ENCODE results near the gene FAM240B. TPM values are rescaled to one million over a fixed set of nuclear protein-coding genes. Genes with fewer than 3 reads are reported as not detected.

Gene FAM240B
- total and polyA plus RNA-seq, 9 of the 15 experiments (the other 6 are each of a cell fraction or from before 2014, with no cell fraction given), result not detected

GRCh38 chr9:38682713-38683112 lies 37.2 kb downstream of the FAM240B start (continued):
- TF ChIP-seq E2F1 (CRISPR knock-in tag; IDR thresholded peaks at IDR 0.05) (no peak), RBM39 (optimal IDR thresholded peaks at IDR 0.05; ENCODE audit: low read depth, low read length) (no peak), ZNF740 (CRISPR knock-in tag; IDR thresholded peaks at IDR 0.05) (no peak), ZNF740 (tag; IDR thresholded peaks at IDR 0.05) (no peak), POLR3G (IDR thresholded peaks at IDR 0.05; ENCODE audit: extremely low read depth, insufficient read length, insufficient replicate concordance) (no peak), THAP12 (CRISPR knock-in tag; IDR thresholded peaks at IDR 0.05) (no peak), HDGF (IDR thresholded peaks at IDR 0.05) (no peak), FOXA3 (CRISPR knock-in tag; conservative IDR thresholded peaks at IDR 0.05 in 1 of 2, IDR thresholded peaks at IDR 0.05 in 1 of 2) (peak; percentile 47 to 91; a peak in 3 of 4 replicates), TEAD4 (IDR thresholded peaks at IDR 0.05; ENCODE audit: low read length) (0 out of 2 replicates have a peak, but pooled peaks have one; percentile 7), TEAD4 (CRISPR knock-in tag; IDR thresholded peaks at IDR 0.05; ENCODE audit: borderline replicate concordance) (no peak), PRPF4 (IDR thresholded peaks at IDR 0.05; ENCODE audit: insufficient read depth, low read depth, low read length, poor library complexity, severe bottlenecking) (no peak), GTF2F1 (IDR thresholded peaks at IDR 0.05; ENCODE audit: low read depth, low read length) (no peak), NFE2 (IDR thresholded peaks at IDR 0.05; ENCODE audit: low read depth) (peak; percentile 29; the same call in 1 of the 2 replicates), NBN (IDR thresholded peaks at IDR 0.05; ENCODE audit: low read depth) (no peak), BMI1 (IDR thresholded peaks at IDR 0.05; ENCODE audit: low read length) (no peak), TAF9B (IDR thresholded peaks at IDR 0.05; ENCODE audit: partially characterized antibody) (peak; percentile 41), VEZF1 (CRISPR knock-in tag; IDR thresholded peaks at IDR 0.05) (no peak), POLR2A (conservative IDR thresholded peaks at IDR 0.05) (no peak), CTCF (IDR thresholded peaks at IDR 0.05 in 2 of 3, conservative IDR thresholded peaks at IDR 0.05 in 1 of 3; ENCODE audit: insufficient read depth in 2 of 3, low read depth in 1 of 3, low read length in 3 of 3) (no peak), SMARCE1 (IDR thresholded peaks at IDR 0.05) (0 out of 2 replicates have a peak, but pooled peaks have one; percentile 41), JUN (IDR thresholded peaks at IDR 0.05; ENCODE audit: borderline replicate concordance, low read depth, low read length) (peak; percentile 58; the same call in 1 of the 2 replicates), JUN (CRISPR knock-in tag; IDR thresholded peaks at IDR 0.05; ENCODE audit: borderline replicate concordance) (no peak), DIDO1 (tag; IDR thresholded peaks at IDR 0.05; ENCODE audit: low read depth) (no peak)

Data from K562 (cell line).